Measurements from ENCODE around the gene MYBPC2. TPM values are rescaled to one million over a fixed set of nuclear protein-coding genes. Genes with fewer than 3 reads are reported as not detected.

MYBPC2 gene
- total RNA-seq, 1 donor from 2014 or later: not detected

GRCh38 chr19:50459067-50459456 is 26.4 kb downstream of the MYBPC2 start:
- intact Hi-C loops (cut with DNase I): no loop called here
- no peaks in the 10 kb centered on the region for H3K9me3 ChIP-seq
- no peak overlapping the region for H3K4me3 ChIP-seq
- no peak overlapping the region for H3K27ac ChIP-seq
- no peak for DNase-seq (ENCODE audit: extremely low spot score in 2 of 2)
- TF ChIP-seq POLR2A (IDR thresholded peaks at IDR 0.05) (no peak), POLR2AphosphoS5 (IDR thresholded peaks at IDR 0.05; ENCODE audit: insufficient read depth in 1 of 2, low read depth in 1 of 2) (no peak), CTCF (IDR thresholded peaks at IDR 0.05) (no peak)
- H3K27me3 ChIP-seq: no peaks in the 10 kb centered on the region
- H3K4me1 ChIP-seq: no peaks in the 10 kb centered on the region
- H3K36me3 ChIP-seq: no peaks in the 10 kb centered on the region

GRCh38 chr19:50459638-50460037 is 26.9 kb downstream of the MYBPC2 start:
- Histone ChIP-seq H3K4me3 (no peak overlapping the region), H3K27me3 (no peaks in the 10 kb centered on the region), H3K27ac (no peak overlapping the region), H3K9me3 (no peaks in the 10 kb centered on the region), H3K36me3 (no peaks in the 10 kb centered on the region), H3K4me1 (no peaks in the 10 kb centered on the region)
- intact Hi-C loops (cut with DNase I): no loop called here
- DNase-seq (ENCODE audit: extremely low spot score in 2 of 2): no peak
- TF ChIP-seq POLR2AphosphoS5 (IDR thresholded peaks at IDR 0.05; ENCODE audit: insufficient read depth in 1 of 2, low read depth in 1 of 2) (no peak), POLR2A (IDR thresholded peaks at IDR 0.05) (no peak), CTCF (IDR thresholded peaks at IDR 0.05) (no peak)

- Histone ChIP-seq H3K4me1 (no peaks in the 10 kb centered on the region), H3K4me3 (no peak overlapping the region), H3K27me3 (no peaks in the 10 kb centered on the region), H3K27ac (no peak overlapping the region), H3K9me3 (no peaks in the 10 kb centered on the region), H3K36me3 (no peaks in the 10 kb centered on the region)
- TF ChIP-seq POLR2A (IDR thresholded peaks at IDR 0.05) (no peak), POLR2AphosphoS5 (IDR thresholded peaks at IDR 0.05; ENCODE audit: insufficient read depth in 1 of 2, low read depth in 1 of 2) (no peak), CTCF (IDR thresholded peaks at IDR 0.05) (no peak)
- intact Hi-C loops (cut with DNase I): no loop called here
- DNase-seq (ENCODE audit: extremely low spot score in 2 of 2): no peak
These were observed 27.6 kb downstream of the MYBPC2 start for GRCh38 chr19:50460161-50460765.

GRCh38 chr19:50461066-50461875 is 28.6 kb downstream of the MYBPC2 start:
- no peak for DNase-seq (ENCODE audit: extremely low spot score in 2 of 2)
- Histone ChIP-seq H3K36me3 (no peaks in the 10 kb centered on the region), H3K4me1 (no peaks in the 10 kb centered on the region), H3K27me3 (no peaks in the 10 kb centered on the region), H3K9me3 (no peaks in the 10 kb centered on the region), H3K27ac (no peak overlapping the region), H3K4me3 (no peak overlapping the region)
- TF ChIP-seq CTCF (IDR thresholded peaks at IDR 0.05) (peak in 2 of 3 experiments; percentile 55 to 62), POLR2A (IDR thresholded peaks at IDR 0.05) (no peak)
- intact Hi-C loops (cut with DNase I): no loop called here

- no peaks in the 10 kb centered on the region for H3K36me3 ChIP-seq
- H3K4me3 ChIP-seq: no peak overlapping the region
- intact Hi-C loops (cut with DNase I): no loop called here
- H3K4me1 ChIP-seq: no peaks in the 10 kb centered on the region
- H3K27ac ChIP-seq: no peak overlapping the region
- no peak for DNase-seq (ENCODE audit: extremely low spot score in 2 of 2)
- no peaks in the 10 kb centered on the region for H3K27me3 ChIP-seq
- no peak for TF ChIP-seq CTCF (IDR thresholded peaks at IDR 0.05)
- TF ChIP-seq POLR2AphosphoS5 (IDR thresholded peaks at IDR 0.05; ENCODE audit: insufficient read depth in 1 of 2, low read depth in 1 of 2): no peak
- TF ChIP-seq POLR2A (IDR thresholded peaks at IDR 0.05): no peak
- no peaks in the 10 kb centered on the region for H3K9me3 ChIP-seq
These were observed 30.3 kb downstream of the MYBPC2 start for GRCh38 chr19:50462970-50463369.

Measured in vagina (tissue), 2 donors.